ENCODE measurements around the gene CD69. TPM values are rescaled to one million over a fixed set of nuclear protein-coding genes. Genes with fewer than 3 reads are reported as not detected.
A peak's percentile ranks its signal among the peaks of the same experiment; 100 is the strongest.
"Not testable (repeated sequence)": the region's sequence is repeated elsewhere in the genome, so short reads cannot be mapped to it uniquely, and the experiment has no call there.

The CD69 gene
- total RNA-seq, 2 experiments from 2014 or later = 150 to 153 TPM

DNA sequence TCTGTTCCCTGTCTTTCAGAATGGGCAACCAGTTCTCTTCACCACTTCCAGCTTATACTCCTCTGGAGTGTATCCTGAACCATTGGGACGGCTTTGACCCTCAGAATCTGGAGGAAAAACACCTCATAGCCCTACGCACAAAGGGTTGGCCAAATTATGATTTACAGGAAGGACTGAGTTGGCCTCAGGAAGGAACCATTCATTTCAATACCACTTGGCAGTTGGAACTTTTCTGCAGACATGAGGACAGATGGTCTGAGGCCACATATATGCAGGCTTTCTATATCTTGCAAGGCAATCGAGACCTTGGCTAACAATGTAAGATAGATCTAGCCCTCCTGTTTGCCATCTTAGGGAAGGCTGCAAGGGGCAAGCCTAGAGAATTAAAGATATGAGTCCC lies 51.8 kb downstream of the CD69 start:
- no peaks in the 10 kb centered on the region for H3K27me3 Mint-ChIP-seq (ENCODE audit: low read depth)
- no peak for DNase-seq
- H3K4me3 Mint-ChIP-seq = no peak overlapping the region
- CTCF ChIA-PET = interaction anchor here (1.0 to 4.3 kb wide), 27 partner anchors 9 to 259 kb away, joined by 3 to 47 read pairs (median 4); partner anchors contain the start of gene CLECL1
- peaks cover 10% of the 10 kb centered on the region for H3K9me3 Mint-ChIP-seq
- peak overlapping the region; percentile 92 for H3K27ac Mint-ChIP-seq
- peaks cover 50% of the 10 kb centered on the region for H3K4me1 Mint-ChIP-seq (ENCODE audit: low read depth)
- H3K36me3 Mint-ChIP-seq (ENCODE audit: low read depth) = no peaks in the 10 kb centered on the region
- intact Hi-C loops (cut with micrococcal nuclease) = loop anchor here (1.0 to 5.0 kb wide), 5 partner anchors 36 to 378 kb away; no protein-coding TSS in a partner anchor

- Mint-ChIP-seq H3K4me3 (peak overlapping the region; percentile 70), H3K36me3 (ENCODE audit: low read depth) (no peaks in the 10 kb centered on the region), H3K4me1 (ENCODE audit: low read depth) (peaks cover 50% of the 10 kb centered on the region), H3K27ac (peak overlapping the region; percentile 92), H3K9me3 (peaks cover 10% of the 10 kb centered on the region), H3K27me3 (ENCODE audit: low read depth) (no peaks in the 10 kb centered on the region)
- CTCF ChIA-PET = interaction anchor here (0.6 to 4.3 kb wide), 31 partner anchors 8 to 346 kb away, joined by 3 to 47 read pairs (median 4); no protein-coding TSS in a partner anchor
- intact Hi-C loops (cut with micrococcal nuclease) = loop anchor here (1.0 to 5.0 kb wide), 7 partner anchors 25 to 377 kb away; partner anchors contain the start of gene CLECL1
- peak; percentile 86 for DNase-seq
Measured at GRCh38 chr12:9707864-9708808, 52.6 kb downstream of the CD69 start.

DNA sequence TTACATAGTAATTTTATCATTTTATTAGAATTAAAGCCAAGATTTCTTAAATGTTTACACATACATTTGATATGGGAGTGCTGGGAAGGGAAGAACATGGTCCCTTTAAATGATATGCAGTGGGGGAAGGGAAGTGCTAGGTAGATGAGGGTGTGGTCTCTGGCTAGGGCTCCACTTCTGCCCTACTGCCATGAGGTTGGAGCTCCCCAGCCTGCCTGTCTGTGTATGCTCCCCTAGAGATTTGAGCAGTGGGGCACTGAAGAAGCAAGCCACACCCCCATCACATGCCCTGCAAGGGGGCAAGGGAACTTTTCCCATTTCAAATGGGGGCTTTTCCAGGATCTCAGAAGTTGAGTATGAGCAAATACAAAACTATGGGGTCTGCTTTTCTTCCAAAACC lies 53.3 kb downstream of the CD69 start:
- H3K9me3 Mint-ChIP-seq = peaks cover 10% of the 10 kb centered on the region
- intact Hi-C loops (cut with micrococcal nuclease) = loop anchor here (2.0 to 5.0 kb wide), 3 partner anchors 25 to 260 kb away; partner anchors contain the start of gene CLECL1
- H3K4me3 Mint-ChIP-seq = peak overlapping the region; percentile 70
- no peaks in the 10 kb centered on the region for H3K36me3 Mint-ChIP-seq (ENCODE audit: low read depth)
- peak; percentile 34 for DNase-seq
- H3K27ac Mint-ChIP-seq = peak overlapping the region; percentile 92
- CTCF ChIA-PET = interaction anchor here (0.6 to 4.3 kb wide), 16 partner anchors 8 to 258 kb away, joined by 3 to 47 read pairs (median 6); no protein-coding TSS in a partner anchor
- H3K27me3 Mint-ChIP-seq (ENCODE audit: low read depth) = no peaks in the 10 kb centered on the region
- peaks cover 57% of the 10 kb centered on the region for H3K4me1 Mint-ChIP-seq (ENCODE audit: low read depth)

DNA sequence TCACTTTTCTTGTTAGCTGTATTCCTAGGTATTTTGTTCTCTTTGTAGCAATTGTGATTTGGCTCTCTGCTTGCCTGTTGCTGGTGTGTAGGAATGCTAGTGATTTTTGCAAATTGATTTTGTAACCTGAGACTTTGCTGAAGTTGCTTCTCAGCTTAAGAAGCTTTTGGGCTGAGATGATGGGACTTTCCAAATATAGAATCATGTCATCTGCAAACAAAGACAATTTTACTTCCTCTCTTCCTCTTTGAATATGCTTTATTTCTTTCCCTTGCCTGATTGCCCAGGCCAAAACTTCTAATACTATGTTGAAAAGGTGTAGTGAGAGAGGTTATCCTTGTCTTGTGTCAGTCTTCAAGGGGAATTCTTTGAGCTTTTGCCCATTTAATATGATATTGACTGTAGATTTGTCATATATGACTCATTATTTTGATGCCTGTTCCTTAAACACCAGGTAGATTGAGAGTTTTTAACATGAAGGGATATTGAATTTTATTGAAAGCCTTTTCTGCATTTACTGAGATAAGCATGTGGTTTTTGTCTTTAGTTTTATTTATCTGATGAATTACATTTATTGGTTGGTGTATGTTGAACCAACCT lies 54.5 kb downstream of the CD69 start:
- H3K9me3 Mint-ChIP-seq = peaks cover 10% of the 10 kb centered on the region
- DNase-seq = no peak
- intact Hi-C loops (cut with micrococcal nuclease) = loop anchor here (2.0 to 5.0 kb wide), 3 partner anchors 27 to 259 kb away; partner anchors contain the start of gene CLECL1
- CTCF ChIA-PET = interaction anchor here (0.7 to 4.3 kb wide), 5 partner anchors 18 to 73 kb away, joined by 3 to 47 read pairs (median 4); no protein-coding TSS in a partner anchor
- no peak overlapping the region for H3K4me3 Mint-ChIP-seq
- H3K4me1 Mint-ChIP-seq (ENCODE audit: low read depth) = peaks cover 62% of the 10 kb centered on the region
- H3K27ac Mint-ChIP-seq = peak overlapping the region; percentile 59
- H3K36me3 Mint-ChIP-seq (ENCODE audit: low read depth) = no peaks in the 10 kb centered on the region
- H3K27me3 Mint-ChIP-seq (ENCODE audit: low read depth) = no peaks in the 10 kb centered on the region

GRCh38 chr12:9704561-9704960 lies 56.1 kb downstream of the CD69 start:
- H3K27ac Mint-ChIP-seq; H3K4me3 Mint-ChIP-seq; DNase-seq; intact Hi-C loops (cut with micrococcal nuclease); H3K36me3 Mint-ChIP-seq (ENCODE audit: low read depth); H3K27me3 Mint-ChIP-seq (ENCODE audit: low read depth): not testable (repeated sequence)
- CTCF ChIA-PET = interaction anchor here (0.7 kb wide), 1 partner anchor 33 kb away, joined by 3 read pairs; no protein-coding TSS in a partner anchor
- Mint-ChIP-seq H3K9me3 (peaks cover 10% of the 10 kb centered on the region), H3K4me1 (ENCODE audit: low read depth) (peaks cover 75% of the 10 kb centered on the region)

Other genes with a start within 250 kb of the CD69 start
- under 1 TPM in 1 of 2 experiments, not detected in 1; 0.25 TPM for gene KLRB1, start 153.0 kb downstream of the CD69 start, total RNA-seq
- 100 to 1,000 TPM; 176 to 184 TPM for gene CLEC2D, start 91.2 kb downstream of the CD69 start, total RNA-seq
- 1 to 10 TPM; 1.7 to 1.9 TPM for gene CLECL1, start 27.8 kb downstream of the CD69 start, total RNA-seq
- gene KLRF1, start 66.6 kb upstream of the CD69 start, total RNA-seq = not detected
- 10 to 100 TPM; 30.3 to 30.7 TPM for gene CLEC2B, start 108.5 kb upstream of the CD69 start, total RNA-seq
- not detected for gene KLRF2, start 120.6 kb upstream of the CD69 start, total RNA-seq
- gene CLEC2A, start 171.5 kb upstream of the CD69 start, total RNA-seq = not detected
- not detected for gene CLEC12A, start 210.5 kb upstream of the CD69 start, total RNA-seq
- not detected for gene CLEC1B, start 238.2 kb upstream of the CD69 start, total RNA-seq
- gene CLEC12B, start 249.7 kb upstream of the CD69 start, total RNA-seq = not detected

Data from activated naive CD4-positive, alpha-beta T cell treated with anti-CD3 and anti-CD28 coated beads for 36 hours (primary cell).